BE2C (cell line): ENCODE data around the gene GRID1.
"Not testable (repeated sequence)": the region's sequence is repeated elsewhere in the genome, so short reads cannot be mapped to it uniquely, and the experiment has no call there.

ENCODE experiments used
- DNase-seq: peaks from one replicate; pipeline ENCODE4 v3.0.0-alpha.2; 2020
- H3K27me3 ChIP-seq: fragments of 250-450 bp; sonication (Bioruptor Pico); 2 replicates; pipeline ENCODE4 v1.5.1; 2020; ENCODE audit warnings: mild to moderate bottlenecking
- H3K36me3 ChIP-seq: fragments of 250-450 bp; sonication (Bioruptor Pico); 2 replicates; pipeline ENCODE4 v1.5.1; 2020; ENCODE audit warnings: mild to moderate bottlenecking
- H3K4me1 ChIP-seq: fragments of 250-450 bp; sonication (Bioruptor Pico); 2 replicates; pipeline ENCODE4 v1.5.1; 2020
- H3K4me3 ChIP-seq: 2 replicates; pipeline ENCODE4 v1.5.1; 2011; ENCODE audit warnings: low read depth, low read length
- H3K9me3 ChIP-seq: fragments of 250-450 bp; sonication (Bioruptor Pico); 2 replicates; pipeline ENCODE4 v1.5.1; 2020
- TF ChIP-seq, protein P1 (sequence below): IDR thresholded peaks from 2 replicates; pipeline ENCODE4 v1.5.1; 2012; ENCODE audit warnings: mild to moderate bottlenecking, low read depth, low read length

Gene GRID1

DNA sequence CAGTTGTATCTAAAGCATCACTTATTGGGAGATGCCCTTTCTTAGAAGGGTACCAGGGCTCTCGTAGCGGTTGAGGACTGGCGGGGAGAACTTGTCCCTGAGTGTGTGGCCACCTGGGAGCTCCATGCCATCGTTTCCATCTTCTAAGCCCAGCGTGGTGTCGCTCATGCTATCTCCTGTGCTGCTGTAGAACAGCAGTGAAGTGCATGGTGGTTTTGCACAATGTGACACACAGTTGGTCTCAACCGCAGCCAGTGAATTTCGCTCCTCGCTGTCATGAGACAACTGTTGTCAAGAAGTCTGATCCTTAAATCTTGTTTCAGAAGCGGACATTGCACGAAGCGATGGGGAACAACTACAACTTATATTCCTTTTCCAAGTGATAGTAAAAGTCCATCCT, 283.4 kb downstream of the GRID1 start:
- Histone ChIP-seq H3K27me3 (no peaks in the 10 kb centered on the region), H3K9me3 (no peaks in the 10 kb centered on the region), H3K36me3 (peaks cover 7% of the 10 kb centered on the region), H3K4me3 (no peak overlapping the region), H3K4me1 (peaks cover 14% of the 10 kb centered on the region)
- DNase-seq: no peak
- TF ChIP-seq, protein P1, sequence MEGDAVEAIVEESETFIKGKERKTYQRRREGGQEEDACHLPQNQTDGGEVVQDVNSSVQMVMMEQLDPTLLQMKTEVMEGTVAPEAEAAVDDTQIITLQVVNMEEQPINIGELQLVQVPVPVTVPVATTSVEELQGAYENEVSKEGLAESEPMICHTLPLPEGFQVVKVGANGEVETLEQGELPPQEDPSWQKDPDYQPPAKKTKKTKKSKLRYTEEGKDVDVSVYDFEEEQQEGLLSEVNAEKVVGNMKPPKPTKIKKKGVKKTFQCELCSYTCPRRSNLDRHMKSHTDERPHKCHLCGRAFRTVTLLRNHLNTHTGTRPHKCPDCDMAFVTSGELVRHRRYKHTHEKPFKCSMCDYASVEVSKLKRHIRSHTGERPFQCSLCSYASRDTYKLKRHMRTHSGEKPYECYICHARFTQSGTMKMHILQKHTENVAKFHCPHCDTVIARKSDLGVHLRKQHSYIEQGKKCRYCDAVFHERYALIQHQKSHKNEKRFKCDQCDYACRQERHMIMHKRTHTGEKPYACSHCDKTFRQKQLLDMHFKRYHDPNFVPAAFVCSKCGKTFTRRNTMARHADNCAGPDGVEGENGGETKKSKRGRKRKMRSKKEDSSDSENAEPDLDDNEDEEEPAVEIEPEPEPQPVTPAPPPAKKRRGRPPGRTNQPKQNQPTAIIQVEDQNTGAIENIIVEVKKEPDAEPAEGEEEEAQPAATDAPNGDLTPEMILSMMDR: no peak

DNA sequence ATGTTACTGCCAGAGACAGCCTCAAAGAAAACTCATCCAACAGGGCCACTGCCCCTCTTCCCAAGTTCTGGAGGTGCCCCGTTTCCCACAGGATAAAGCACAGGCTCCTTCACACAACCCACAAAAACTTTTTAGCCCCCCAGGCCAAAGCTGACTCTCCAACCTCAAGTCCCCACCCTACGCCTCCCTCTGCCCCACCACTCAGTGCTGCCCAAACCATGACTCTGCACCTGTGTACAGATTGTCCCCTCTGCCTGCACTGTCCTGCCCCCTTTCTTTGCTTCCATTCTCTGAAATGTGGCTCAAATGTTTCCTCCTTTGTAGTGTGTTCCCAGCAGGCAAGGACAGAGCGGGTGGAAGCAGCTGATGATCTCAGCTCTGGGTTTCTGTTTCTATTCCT, 284.0 kb downstream of the GRID1 start:
- Histone ChIP-seq H3K9me3 (no peaks in the 10 kb centered on the region), H3K4me1 (peaks cover 14% of the 10 kb centered on the region), H3K4me3 (no peak overlapping the region), H3K36me3 (peaks cover 7% of the 10 kb centered on the region), H3K27me3 (no peaks in the 10 kb centered on the region)
- TF ChIP-seq, protein P1: no peak
- no peak for DNase-seq

DNA sequence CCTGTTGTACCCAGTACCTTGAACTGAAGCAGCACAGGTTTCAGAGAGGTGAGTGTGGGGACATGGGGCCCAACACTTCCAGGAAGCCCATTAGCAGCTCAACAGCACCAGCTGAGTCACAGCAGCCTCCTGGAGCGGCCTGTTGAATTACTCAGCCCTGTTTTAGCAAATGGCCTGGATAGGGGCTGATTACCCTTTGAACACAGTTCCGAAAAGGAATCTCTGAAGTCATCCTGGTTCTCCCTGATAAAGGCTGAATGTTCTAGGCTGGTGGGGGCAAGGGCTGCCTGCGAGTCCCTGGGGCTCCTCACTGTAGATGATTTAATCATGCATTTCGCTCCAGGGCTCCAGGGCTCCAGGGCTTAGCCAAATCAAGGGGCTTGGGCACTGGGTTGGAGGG, 287.5 kb downstream of the GRID1 start:
- DNase-seq: peak; percentile 59
- H3K9me3 ChIP-seq: no peaks in the 10 kb centered on the region
- H3K4me1 ChIP-seq: peaks cover 19% of the 10 kb centered on the region
- no peaks in the 10 kb centered on the region for H3K27me3 ChIP-seq
- H3K4me3 ChIP-seq: no peak overlapping the region
- peaks cover 7% of the 10 kb centered on the region for H3K36me3 ChIP-seq
- TF ChIP-seq, protein P1: no peak

DNA sequence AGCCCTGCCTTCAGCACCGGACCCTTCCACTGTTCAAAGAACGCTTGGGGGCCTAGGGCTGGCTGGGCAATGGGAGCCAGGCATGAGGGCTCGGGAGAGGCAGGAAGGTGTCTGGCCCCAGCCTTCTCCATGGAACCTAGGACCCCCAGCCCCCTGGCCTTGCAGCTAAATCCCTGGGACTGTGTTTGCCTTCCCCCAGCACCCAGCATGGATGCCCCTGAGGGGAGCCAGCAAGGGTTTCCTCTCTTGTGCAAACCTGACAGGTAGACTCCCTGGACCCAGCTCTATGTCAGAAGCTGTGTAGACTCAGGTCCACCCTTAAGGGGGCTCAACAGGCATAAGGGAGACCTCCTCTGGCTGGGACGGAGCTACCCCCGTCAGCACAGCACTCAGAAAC, 288.0 kb downstream of the GRID1 start:
- Histone ChIP-seq H3K36me3 (peaks cover 4% of the 10 kb centered on the region), H3K9me3 (no peaks in the 10 kb centered on the region), H3K27me3 (no peaks in the 10 kb centered on the region), H3K4me3 (no peak overlapping the region), H3K4me1 (peaks cover 19% of the 10 kb centered on the region)
- no peak for DNase-seq
- TF ChIP-seq, protein P1: no peak

DNA sequence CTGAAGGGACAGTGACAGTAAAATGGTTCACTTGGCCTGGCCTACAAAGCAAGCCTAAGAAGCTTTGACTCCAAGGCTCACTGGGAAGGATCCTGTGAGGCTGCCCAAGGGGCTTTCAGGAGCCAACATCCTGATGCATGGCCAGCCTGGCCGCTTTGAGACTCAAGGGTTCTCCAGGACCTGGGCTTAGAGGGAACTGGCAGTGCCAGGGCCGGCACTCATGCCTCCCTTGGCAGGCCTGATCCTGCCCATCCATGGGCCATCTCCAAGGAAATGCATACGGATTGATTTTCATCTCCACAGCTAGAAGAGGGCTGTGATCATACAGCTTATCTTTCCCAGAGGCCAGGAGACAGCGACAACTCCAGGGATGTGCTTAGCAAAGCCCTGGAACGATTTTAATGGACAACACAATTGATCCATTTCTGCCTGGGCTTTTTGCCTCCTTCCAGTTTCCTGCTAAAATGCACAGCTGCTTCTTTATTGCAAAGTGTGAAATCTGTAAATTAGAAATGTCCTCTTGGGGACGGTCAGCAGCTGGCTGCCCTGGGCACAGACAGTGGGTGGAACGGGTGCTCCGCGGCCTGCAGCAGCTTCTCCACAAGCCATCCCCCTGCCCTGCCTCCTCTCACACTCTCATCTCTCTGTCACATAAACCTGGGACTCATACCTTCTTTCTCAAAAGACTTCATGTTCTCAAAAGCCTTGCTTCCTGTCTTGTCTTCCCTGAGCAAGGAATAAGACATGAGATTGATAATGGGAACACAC, 288.5 kb downstream of the GRID1 start:
- H3K27me3 ChIP-seq: no peaks in the 10 kb centered on the region
- peaks cover 19% of the 10 kb centered on the region for H3K4me1 ChIP-seq

DNA sequence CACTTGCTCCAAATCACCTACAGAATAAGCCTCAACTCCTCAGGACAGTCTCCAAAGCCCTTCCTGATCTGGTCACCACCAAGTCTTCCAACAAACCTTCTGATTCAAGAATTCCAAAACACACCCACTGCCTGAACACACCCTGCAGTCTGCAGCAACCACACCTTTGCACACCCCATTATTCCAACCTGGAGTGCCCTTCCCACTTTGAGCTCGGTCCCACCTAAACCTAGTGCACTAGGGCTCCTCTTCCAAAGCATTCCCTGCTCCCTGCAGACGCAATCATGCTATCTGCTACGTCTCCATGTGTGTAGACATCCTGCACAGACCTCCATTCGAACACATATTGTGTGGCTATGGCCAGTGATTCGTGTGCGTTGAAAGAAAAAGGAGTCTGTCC, 289.3 kb downstream of the GRID1 start:
- peaks cover 19% of the 10 kb centered on the region for H3K4me1 ChIP-seq
- no peaks in the 10 kb centered on the region for H3K9me3 ChIP-seq
- TF ChIP-seq, protein P1: no peak
- no peak for DNase-seq
- H3K4me3 ChIP-seq: no peak overlapping the region
- H3K27me3 ChIP-seq: no peaks in the 10 kb centered on the region
- no peaks in the 10 kb centered on the region for H3K36me3 ChIP-seq

More for the DNA sequence above, 288.5 kb downstream of the GRID1 start:
- no peak for DNase-seq
- H3K4me3 ChIP-seq: no peak overlapping the region
- no peaks in the 10 kb centered on the region for H3K9me3 ChIP-seq
- peaks cover 1% of the 10 kb centered on the region for H3K36me3 ChIP-seq
- TF ChIP-seq, protein P1: no peak

DNA sequence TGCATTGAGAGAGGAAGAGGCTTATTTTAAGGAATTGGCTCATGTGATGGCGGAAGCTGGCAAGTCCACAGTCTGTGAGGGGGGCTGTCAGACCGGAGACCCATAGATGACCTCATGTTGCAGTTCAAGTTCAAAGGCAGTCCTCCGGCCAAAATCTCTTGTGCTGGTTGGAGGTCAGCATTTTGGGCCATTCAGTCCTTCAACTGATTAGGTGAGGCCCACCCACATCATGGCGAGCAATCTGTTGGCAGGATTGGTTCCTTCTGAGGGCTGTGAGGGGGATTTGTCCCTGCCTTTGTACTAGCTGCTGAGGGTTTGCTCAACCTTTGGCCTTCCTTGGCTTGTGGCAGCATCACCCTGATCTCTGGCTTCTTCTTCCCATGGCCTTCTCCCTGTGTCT, 290.1 kb downstream of the GRID1 start:
- not testable (repeated sequence) for H3K4me3 ChIP-seq, H3K9me3 ChIP-seq, DNase-seq, H3K27me3 ChIP-seq, H3K36me3 ChIP-seq
- H3K4me1 ChIP-seq: peaks cover 19% of the 10 kb centered on the region
